ENCODE measurements around the gene DCAF11.

The DCAF11 gene

DNA sequence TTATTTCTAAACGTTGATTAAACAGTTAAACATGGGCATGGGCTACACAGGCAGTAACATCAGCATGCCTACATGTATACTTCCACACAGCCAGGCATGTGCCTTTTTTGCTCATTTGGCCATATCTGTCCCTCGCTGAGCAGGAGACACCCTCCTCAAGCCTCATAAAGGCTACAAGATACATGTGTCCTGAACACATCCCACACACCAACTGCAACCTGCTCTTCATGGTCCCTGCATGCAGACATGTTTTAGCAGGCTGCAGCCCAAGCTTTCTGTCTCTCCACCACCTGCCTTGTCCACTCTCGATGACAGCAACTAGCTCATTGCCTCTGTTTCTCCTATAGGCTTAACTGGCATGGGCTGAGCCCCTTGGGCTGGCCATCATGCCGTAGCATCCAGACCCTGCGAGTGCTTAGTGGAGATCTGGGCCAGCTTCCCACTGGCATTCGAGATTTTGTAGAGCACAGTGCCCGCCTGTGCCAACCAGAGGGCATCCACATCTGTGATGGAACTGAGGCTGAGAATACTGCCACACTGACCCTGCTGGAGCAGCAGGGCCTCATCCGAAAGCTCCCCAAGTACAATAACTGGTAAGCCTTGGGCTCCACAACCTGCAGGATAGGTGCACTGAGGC, 17.9 kb upstream of the DCAF11 start:
- no peak for TF ChIP-seq GATA2 (IDR thresholded peaks at IDR 0.05; ENCODE audit: low read depth, low read length)
- TF ChIP-seq GATA3 (IDR thresholded peaks at IDR 0.05; ENCODE audit: low read depth, low read length): no peak

DNA sequence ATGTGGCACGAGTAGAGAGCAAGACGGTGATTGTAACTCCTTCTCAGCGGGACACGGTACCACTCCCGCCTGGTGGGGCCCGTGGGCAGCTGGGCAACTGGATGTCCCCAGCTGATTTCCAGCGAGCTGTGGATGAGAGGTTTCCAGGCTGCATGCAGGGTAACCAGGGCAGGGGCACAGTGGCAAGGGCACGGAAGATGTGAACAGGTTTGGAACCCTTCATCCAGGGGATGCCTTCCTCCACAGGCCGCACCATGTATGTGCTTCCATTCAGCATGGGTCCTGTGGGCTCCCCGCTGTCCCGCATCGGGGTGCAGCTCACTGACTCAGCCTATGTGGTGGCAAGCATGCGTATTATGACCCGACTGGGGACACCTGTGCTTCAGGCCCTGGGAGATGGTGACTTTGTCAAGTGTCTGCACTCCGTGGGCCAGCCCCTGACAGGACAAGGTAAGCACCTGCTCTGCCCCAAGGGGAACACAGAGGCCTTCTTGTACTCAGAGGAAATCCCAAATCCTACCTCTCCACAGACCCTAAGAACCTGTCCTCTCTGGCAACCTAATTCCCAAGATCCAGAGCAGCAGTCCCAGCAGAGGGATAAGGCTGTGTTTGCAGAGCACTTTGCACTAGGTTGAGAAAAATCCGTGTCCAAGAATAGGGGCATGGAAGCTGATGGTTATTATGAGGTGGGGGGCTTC, 16.2 kb upstream of the DCAF11 start:
- TF ChIP-seq GATA2 (IDR thresholded peaks at IDR 0.05; ENCODE audit: low read depth, low read length): no peak
- TF ChIP-seq GATA3 (IDR thresholded peaks at IDR 0.05; ENCODE audit: low read depth, low read length): no peak

DNA sequence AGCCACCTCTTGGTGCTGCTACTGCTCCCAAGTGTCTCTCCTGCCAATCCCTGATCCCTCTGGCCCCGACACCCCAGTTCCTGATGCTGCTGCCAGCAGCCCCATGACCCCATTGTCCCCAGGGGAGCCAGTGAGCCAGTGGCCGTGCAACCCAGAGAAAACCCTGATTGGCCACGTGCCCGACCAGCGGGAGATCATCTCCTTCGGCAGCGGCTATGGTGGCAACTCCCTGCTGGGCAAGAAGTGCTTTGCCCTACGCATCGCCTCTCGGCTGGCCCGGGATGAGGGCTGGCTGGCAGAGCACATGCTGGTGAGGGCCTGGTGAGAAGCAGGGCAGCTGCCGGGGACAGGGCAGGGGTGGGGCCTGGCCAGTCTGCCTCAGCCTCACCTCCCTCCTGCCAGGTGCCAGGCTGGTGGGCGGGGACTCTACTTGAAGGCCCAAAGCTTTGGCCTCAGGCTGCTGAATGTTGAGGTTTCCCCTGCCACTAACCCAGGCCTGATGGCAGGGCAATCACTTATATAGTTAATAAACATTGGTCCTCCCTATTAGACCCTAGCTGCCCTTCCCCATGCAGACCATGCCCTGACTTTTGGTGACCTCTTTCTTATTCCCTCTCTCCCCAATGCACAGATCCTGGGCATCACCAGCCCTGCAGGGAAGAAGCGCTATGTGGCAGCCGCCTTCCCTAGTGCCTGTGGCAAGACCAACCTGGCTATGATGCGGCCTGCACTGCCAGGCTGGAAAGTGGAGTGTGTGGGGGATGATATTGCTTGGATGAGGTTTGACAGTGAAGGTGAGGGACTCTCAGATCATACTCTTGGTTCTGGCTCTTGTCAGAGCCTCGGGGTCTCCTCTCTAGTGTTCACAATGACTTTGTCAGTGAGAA, 15.4 kb upstream of the DCAF11 start:
- TF ChIP-seq GATA2 (IDR thresholded peaks at IDR 0.05; ENCODE audit: low read depth, low read length) (no peak), GATA3 (IDR thresholded peaks at IDR 0.05; ENCODE audit: low read depth, low read length) (no peak)

DNA sequence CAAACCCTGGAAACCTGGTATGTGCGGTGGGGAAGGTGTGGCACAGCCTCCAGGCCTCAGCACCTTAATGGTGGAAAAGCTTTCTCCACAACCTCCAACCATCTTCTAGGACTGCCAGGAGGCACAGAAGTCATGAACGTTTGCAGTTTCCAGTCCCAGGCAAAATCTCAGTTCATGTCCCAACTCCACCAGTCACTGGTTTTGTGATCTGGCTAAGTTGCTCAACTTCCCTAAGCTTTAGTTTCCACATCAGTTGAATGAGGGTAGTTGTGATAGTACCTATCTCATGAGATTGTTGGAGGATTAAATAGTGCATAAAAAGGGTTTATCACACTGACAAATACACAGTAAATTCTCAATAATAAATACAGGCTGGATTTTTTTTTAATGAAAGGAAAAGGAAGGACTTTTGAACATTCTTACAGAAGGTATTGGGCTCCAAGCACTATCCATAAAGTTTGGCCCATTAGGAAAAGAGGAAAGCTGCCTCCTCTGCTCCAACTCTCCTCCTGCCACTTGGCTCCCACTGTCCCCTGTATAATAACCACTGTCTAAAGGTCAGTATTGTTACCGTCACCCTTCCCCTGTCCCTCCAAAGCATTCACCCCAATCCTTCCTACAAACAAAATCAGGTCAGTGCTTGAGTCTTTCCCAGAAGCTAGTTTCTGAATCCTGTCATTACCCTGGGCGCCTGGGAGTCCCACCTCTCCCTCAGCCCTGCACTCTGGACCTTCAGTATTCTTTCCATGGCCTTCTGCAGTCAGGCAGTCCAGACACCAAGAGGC, 14.2 kb upstream of the DCAF11 start:
- no peak for TF ChIP-seq GATA2 (IDR thresholded peaks at IDR 0.05; ENCODE audit: low read depth, low read length)
- no peak for TF ChIP-seq GATA3 (IDR thresholded peaks at IDR 0.05; ENCODE audit: low read depth, low read length)

DNA sequence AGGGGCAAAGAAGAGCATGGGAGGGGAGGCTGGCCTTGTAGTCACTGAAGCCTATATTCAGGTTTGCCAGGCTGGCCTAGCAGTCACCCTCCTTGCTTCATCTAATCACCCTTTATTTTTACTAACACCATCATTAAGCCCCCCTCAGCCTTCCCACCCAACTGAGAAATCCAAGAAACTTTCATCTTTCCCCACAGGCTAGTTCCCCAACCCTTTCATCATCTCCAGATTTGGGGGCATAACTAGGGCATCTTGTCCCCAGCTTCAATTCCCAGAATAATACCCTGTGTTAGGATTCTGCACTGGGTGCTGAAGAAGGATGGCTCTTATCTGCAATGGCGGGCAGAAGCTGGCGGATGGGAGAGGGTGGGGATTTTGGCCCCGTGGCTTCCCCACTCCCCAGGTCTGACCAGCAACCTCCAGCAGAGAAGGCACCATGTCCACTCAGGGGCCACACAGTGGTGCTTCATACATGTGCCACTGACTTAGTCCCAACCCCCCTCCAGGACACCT, 13.5 kb upstream of the DCAF11 start:
- TF ChIP-seq GATA2 (IDR thresholded peaks at IDR 0.05; ENCODE audit: low read depth, low read length): no peak
- TF ChIP-seq GATA3 (IDR thresholded peaks at IDR 0.05; ENCODE audit: low read depth, low read length): no peak

DNA sequence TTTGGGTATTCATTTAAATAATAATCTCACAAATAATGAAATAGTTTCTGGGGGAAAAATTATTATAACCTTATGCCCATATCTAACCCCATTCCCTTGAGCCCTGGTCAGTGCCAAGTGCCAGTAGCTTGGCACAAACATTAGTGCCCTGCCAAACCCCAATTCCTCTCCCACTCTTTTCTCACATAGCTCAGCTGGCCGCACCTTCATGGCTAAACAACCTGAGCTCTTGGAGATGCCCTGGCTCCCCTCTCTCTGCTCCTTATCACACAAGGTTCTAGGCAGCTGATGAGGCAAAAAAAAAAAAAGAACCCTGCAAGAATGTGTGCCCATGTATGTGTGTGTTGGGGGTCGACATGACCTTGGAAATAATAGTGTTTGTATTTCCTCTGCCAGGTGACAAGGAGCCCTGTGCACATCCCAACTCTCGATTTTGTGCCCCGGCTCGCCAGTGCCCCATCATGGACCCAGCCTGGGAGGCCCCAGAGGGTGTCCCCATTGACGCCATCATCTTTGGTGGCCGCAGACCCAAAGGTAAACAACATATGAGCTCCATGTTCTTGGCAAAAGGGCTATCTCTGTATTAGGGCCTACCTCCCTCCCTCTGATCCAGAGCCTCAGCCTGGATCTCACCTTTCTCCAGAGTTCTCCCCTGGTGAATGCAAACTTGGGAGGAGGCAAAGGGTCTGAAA, 12.1 kb upstream of the DCAF11 start:
- TF ChIP-seq GATA2 (IDR thresholded peaks at IDR 0.05; ENCODE audit: low read depth, low read length) (no peak), GATA3 (IDR thresholded peaks at IDR 0.05; ENCODE audit: low read depth, low read length) (no peak)

DNA sequence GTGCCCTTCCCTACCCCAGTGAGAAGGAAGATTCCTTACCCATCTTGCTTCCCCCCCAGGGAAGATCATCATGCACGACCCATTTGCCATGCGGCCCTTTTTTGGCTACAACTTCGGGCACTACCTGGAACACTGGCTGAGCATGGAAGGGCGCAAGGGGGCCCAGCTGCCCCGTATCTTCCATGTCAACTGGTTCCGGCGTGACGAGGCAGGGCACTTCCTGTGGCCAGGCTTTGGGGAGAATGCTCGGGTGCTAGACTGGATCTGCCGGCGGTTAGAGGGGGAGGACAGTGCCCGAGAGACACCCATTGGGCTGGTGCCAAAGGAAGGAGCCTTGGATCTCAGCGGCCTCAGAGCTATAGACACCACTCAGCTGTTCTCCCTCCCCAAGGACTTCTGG, 11.1 kb upstream of the DCAF11 start:
- TF ChIP-seq GATA3 (IDR thresholded peaks at IDR 0.05; ENCODE audit: low read depth, low read length) (no peak), GATA2 (IDR thresholded peaks at IDR 0.05; ENCODE audit: low read depth, low read length) (no peak)

DNA sequence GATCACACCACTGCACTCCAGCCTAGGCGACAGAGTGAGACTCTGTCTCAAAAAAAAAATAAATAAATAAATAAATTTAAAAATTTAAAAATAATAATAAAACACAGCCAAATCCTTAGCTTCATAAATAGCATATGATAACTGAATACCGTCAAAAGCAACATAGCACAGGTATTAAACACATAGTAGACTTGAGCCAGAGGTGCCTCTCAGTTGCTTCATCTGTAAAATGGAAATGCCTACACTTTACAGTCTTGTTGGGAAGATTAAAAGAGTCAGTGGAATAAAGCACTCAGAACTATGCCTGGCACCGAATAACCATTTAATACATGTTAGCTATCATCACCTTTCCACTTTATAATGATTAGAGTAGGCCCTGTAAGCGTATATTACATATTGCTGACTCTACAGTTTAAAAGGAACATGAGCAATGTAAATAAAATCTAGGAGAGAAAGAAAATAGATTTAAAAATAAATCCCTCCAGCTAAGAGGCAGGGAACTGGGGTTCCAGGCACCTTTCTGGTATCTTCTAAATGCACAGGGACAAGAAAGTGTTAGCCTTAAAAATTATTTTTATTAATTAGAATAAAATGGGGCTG, 7.8 kb upstream of the DCAF11 start:
- TF ChIP-seq GATA3 (IDR thresholded peaks at IDR 0.05; ENCODE audit: low read depth, low read length) (no peak), GATA2 (IDR thresholded peaks at IDR 0.05; ENCODE audit: low read depth, low read length) (no peak)

DNA sequence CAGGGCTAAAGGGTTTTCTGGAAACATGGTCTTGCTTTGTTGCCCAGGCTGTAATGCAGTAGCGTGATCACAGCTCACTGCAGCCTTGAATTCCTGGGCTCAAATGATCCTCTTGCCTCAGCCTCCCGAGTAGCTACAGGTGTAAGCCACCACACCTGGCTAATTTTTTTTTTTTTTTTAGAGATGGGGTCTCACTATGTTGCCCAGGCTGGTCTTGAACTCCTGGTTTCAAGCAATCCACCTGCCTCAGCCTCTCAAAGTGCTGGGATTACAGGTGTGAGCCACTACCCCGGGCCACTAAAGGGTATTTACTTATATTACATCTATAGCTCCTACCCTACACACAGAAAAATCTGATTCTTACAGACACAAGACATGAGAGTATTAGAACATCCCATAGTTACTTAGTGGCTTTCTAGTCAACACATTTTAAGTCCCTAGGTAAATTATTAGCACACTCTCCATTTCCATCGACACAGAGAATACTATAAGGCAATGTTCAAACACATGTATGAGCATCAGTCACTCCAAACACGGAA, 6.2 kb upstream of the DCAF11 start:
- TF ChIP-seq GATA2 (IDR thresholded peaks at IDR 0.05; ENCODE audit: low read depth, low read length): no peak
- TF ChIP-seq GATA3 (IDR thresholded peaks at IDR 0.05; ENCODE audit: low read depth, low read length): no peak

DNA sequence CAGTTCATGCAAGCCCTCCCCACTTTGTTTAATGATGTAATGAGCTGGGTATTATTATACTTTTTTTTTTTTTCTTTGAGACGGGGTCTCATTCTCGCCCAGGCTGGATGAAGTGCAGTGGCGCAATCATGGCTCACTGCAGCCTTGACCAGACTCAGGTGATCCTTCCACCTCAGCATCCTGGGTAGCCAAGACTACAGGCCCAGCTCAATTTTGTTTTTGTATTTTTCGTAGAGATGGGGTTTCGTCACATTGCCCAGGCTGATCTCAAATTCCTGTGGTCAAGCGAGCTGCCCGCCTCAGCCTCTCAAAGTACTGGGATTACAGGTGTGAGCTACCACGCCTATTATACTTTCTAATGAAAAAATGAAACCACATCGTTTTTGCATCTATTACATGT, 4.5 kb upstream of the DCAF11 start:
- no peak for TF ChIP-seq GATA3 (IDR thresholded peaks at IDR 0.05; ENCODE audit: low read depth, low read length)
- no peak for TF ChIP-seq GATA2 (IDR thresholded peaks at IDR 0.05; ENCODE audit: low read depth, low read length)

DNA sequence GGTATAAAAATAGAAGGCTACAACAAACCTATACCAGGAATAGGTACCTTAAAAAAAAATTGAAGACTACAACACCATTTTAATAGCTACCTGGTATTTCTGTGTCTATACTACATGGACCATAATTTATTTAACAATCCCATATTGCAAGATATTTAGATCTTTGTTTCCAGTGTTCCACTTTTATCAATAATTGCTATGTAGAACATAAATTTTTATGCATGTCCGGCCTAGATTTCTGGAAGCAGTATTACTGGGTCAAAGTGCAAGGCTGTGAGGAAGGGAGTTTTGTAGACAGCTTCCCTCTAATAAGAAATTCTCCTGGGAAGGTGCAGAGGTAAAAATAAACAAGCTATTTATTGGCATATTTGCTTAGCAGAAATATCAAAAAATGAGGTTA, 4.1 kb upstream of the DCAF11 start:
- TF ChIP-seq GATA3 (IDR thresholded peaks at IDR 0.05; ENCODE audit: low read depth, low read length) (no peak), GATA2 (IDR thresholded peaks at IDR 0.05; ENCODE audit: low read depth, low read length) (no peak)

DNA sequence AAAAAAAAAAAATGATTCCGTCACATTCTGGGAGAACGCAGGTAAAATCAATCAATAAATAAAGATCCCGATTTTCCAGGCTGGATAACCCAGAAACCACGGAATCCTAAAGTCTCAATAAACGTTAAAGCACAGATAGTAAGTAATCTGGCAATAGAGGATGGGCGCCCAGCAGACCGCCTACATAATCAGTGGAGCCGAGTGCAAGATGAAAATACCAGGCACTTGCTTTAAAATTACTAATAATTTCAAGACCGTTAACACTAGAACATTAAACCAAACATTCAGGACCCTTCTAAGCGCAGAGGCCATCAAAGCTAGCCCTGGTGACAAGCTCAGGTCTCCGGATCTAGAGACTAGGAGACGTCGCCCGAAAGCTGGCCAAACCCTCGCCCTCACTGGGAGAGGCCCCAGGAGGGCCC, 1.2 kb upstream of the DCAF11 start:
- no peak for TF ChIP-seq GATA2 (IDR thresholded peaks at IDR 0.05; ENCODE audit: low read depth, low read length)
- no peak for TF ChIP-seq GATA3 (IDR thresholded peaks at IDR 0.05; ENCODE audit: low read depth, low read length)
